IPS-11a (cell line): ENCODE results near the gene SCN3A.

Experiments
- H3K4me3 ChIP-seq: one replicate; pipeline ENCODE4 v1.5.1; 2013; ENCODE audit warnings: low read depth, low read length, control low read depth

SCN3A gene

DNA sequence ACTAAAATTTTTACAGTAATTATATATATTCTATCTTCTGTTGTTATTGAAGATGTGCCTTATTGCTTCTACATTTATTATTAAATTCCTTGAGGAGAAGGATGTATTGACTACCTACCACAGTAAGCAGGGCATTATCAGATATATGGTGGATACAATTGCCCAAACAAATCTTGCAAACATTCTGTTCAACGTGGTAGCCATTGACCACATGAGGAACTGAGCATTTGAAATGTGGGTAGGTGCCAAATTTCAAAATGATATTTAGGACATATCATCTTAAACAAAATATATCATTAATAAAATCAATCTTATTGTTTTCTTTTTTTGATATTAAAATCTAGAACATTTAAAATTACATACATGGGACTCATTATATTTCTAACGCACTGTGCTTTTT, 11.1 kb downstream of the SCN3A start:
- H3K4me3 ChIP-seq: no peak overlapping the region

DNA sequence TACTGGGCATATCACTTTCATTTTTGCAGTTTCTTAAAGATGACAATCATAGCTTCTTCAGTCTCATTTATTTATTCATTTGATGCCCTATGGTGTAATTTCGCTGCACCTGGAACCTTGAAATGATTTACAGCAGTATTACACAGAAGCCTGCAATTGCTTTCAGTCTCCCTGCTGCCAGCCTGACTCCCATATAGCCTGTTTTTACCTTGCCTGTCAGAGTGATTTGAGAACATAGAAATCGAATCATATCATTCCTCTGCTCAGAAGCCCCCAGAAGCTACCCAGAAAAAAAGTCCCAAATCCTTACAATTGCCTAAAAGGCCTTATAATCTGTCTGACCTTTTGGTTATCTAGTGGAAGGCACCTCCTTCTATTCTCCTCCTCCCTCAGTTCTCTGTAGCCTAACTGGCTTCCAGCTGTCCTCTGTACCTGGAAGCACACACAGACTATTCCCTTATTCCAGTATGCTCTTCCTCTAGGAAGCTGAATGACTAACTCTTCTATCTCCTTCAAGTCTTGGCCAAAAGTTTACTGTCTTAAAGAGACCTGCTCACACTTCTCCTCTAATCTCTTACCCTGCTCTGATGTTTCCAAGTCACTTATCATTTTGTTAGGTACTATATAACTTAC, 12.6 kb downstream of the SCN3A start:
- no peak overlapping the region for H3K4me3 ChIP-seq

DNA sequence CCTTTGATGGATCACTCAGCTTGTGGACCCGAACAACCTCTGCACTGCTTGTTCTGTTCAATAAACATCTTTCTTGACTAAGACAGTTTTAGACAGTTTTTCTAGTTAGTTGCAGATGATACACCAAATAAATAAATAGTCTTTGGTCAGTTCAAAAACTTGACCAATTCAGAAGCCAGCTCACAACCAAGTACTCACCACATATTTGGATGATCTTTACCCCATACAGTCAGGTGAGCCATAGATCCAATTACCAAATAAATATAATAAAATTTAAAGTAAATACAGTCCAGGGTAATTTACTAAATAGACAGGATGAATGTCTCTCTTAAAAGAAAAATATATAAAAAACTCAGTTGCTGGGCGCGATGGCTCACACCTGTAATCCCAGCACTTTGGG, 18.2 kb downstream of the SCN3A start:
- H3K4me3 ChIP-seq: no peak overlapping the region

DNA sequence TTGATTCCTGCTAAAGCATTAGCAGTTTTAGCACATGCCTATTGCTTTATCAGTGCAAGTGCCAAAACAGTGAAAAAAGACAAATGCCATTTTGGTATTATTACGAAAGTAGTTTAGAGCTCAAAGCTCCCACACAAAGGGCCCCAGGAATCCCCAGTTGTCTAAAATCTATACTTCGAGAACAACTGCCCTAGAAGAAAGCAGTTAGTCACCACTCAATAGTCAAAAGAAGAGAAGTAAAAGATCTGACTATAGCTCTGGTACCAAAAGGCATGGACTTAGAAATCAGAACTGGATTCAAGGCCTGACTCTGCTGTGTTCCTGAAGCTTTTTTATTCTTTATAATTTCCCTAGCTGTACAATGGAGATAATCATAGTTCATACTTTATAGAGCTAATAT, 21.8 kb downstream of the SCN3A start:
- no peak overlapping the region for H3K4me3 ChIP-seq

DNA sequence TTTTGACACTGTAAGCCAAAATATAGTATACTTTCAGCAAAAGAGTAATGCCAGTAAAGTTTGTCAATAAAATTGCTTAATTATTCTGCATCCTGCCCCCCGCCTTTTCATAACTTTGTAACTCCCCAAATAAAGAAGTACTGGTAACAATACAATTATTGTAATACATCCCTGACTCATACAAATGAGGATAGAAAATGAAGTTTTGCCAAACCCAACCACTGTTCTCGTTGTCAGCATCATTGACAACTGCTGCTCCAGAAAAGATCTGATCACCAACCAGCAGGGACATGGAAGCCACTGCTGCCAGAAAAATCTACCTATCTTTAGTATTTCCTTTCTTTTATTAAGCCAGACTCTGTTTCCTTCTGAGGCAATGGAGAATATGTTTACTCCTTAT, 27.1 kb downstream of the SCN3A start:
- no peak overlapping the region for H3K4me3 ChIP-seq

DNA sequence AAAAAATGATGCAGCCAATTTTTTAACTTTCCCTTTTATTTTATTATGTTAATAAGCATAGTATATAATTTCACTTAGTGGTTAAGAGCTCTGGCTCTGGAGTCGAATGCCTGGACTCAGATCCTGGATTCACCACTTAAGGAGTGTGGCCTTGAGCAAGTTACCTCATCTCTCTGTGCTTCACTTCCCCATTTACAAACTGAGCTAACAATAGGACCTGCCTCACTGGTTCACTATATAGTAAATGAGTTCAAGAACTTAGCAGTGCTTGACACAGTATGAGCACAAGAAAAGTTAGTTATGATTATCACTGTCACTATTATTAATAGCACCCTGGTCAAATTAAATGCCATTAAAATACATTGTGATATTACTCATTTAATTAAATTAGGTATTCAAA, 30.6 kb downstream of the SCN3A start:
- H3K4me3 ChIP-seq: no peak overlapping the region

DNA sequence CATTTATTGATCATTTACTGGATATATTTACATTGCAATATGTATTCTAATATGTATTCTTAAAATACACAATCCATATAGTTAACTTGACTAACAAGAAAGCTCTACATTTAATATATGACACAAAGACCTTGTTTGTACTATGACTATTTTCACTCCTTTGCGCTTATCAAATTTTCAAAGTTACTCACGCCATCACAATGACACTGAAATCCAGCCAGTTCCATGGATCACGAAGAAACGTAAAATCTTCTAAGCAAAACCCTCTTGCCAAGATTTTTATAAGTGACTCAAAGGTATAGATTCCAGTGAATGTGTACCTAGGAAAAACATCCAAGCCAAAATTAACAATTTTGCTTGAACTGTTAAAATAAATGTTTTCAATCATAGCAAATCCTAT, 39.6 kb downstream of the SCN3A start:
- H3K4me3 ChIP-seq: no peak overlapping the region

DNA sequence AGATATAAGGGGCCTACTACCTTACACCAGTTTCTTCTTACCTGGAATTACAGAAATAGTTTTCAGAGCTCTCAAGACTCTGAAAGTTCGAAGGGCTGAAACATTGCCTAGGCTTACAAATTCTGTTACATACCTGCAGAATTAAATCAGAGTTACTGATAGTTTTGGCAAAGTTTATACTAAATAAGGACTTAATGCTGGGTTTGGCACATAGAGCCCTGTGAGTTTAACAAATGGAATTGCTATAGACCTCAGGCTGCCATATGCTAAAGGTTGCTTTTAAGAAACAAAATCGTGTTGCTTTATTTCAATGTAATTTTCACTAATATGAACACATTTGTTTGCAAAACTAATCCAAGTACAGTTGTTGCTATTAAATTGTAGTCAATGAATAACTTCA, 40.1 kb downstream of the SCN3A start:
- H3K4me3 ChIP-seq: no peak overlapping the region

DNA sequence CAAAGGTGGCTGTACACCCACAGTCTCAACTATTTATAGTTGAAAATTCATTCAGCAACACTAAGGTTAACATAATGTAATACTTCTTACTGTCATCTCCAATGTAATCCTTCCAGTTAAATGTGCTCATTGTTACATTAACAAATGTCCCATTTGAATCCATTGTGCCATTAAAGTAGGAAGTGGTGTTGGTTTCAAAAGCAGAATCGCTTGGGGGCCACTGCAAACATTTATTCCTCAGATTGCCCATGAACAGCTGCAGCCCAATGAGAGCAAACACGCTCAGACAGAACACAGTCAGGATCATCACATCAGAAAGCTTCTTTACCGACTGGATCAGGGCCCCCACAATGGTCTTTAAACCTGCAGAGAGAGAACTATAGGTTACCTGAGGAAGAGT, 41.4 kb downstream of the SCN3A start:
- no peak overlapping the region for H3K4me3 ChIP-seq

DNA sequence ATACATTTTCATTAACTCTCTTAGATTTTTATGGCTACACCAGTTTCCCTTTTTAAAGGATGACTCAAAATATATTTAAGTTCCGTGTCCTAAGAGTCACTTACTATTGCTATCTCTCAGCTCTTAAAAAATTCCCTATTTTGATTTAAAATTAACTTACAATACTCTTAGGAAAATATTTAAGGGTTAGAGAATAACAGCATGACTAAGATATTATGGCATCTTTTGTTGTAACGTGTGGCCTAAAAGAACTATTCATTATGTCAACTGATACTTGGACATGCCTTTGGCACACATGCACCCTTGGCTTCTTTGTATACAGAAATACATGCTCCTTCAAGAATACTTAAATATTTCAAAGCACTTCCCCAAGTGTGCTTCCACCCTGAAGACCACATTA, 42.3 kb downstream of the SCN3A start:
- no peak overlapping the region for H3K4me3 ChIP-seq

DNA sequence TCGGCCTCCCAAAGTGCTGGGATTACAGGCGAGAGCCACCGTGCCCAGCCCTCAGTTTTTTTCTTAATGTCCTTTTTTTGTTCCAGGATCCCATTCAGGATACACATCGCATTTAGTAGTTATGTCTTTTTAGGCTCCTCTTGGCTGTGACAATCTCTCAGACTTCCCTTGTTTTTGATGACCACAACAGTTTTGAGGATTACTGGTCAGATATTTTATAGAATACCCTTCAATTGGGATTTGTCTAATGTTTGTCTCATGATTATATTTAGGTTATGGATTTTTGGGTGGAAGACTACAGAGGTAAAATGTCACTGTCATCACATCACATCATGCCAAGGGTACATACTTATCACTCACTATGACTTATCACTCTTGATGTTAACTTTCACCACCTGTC, 46.7 kb downstream of the SCN3A start:
- no peak overlapping the region for H3K4me3 ChIP-seq

DNA sequence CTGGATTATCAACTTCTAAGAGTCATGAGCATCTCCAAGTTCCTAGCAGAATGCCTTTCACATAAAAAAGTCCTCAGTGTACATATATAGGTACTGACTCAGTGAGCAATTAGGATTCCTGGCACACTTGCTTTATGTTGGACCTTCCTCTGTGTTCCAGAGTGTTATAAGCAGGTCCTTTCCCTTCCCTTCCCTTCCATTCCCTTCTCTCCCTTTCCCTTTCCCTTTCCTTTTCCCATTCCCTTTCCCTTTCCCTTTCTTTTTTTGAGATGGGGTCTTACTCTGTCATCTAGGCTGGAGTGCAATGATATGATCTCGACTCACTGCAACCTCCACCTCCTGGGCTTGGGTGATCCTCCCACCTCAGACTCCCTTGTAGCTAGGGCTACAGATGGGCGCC, 48.7 kb downstream of the SCN3A start:
- H3K4me3 ChIP-seq: no peak overlapping the region

DNA sequence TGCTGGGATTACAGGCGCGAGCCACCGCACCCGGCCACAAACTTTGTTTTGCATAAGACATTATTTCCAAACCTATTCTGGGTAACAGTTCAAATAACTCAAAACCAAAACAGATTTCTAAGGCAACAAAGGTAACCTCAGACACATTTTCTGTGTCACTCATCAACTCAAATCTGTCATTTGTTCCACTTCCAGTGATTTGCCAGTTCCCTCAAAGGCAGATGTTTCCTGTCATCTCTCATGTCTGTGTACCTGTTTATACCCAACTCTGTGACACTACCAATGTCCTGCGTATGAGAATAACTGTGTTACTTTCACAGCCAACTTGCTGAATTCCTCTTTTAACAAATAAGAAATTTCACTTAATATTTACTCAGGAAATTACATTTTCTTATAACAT, 54.4 kb downstream of the SCN3A start:
- H3K4me3 ChIP-seq: no peak overlapping the region

DNA sequence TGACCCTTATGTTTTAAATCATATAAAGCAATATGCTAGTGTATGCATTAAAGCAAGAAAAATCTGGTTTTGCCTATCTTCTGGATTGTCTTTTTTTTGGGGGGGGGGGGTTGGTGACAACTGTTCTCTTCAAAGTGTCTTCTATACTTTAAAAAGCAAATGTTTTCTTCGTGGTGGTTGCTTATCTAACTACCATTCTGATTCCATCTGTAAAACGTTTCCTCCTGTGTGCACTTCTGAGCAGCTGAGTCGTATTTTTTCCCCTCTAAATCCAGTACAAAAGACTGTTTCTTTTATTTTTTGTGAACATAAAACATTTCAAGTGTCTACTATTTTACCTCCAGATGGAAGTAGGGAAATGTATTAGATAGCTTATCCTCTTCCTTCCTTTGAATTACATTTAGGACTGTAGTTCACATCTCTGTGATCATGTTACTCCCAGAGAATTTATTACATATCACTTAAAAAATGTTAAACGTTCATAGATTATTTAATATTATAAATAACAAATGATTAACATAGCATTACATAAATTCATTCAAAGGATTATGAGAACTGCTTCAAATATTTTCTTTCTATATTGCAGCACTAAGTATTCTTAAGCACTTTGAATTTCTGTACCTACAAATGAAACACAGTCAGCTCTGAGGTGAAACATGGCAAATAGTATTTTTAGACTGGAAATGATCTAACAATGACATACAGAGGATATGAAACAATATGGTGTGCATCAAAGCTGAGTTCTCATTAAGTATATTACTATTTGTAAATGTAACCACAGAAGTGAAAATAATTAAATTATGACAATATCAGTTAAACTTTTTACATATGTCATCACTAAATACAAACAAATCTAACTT, 56.4 kb downstream of the SCN3A start:
- H3K4me3 ChIP-seq: no peak overlapping the region

DNA sequence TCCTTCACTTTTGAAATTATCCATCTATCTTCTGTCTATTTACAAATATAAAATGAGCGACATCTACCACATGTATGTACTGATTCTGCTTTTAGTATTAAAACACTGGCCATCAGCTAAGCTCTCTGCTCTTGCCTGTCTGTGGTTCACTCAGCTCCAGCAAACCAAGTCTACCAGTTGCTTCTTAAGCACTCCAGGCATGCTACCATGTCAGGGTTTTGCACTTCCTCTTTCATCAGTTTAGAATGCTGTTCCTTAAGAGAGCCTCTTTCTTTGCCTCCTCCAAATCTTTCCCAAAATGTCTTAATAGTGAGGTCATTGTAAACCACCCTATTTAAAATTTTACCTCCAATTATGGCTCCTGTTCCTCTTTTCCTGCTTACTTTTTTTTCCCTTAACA, 59.5 kb downstream of the SCN3A start:
- H3K4me3 ChIP-seq: no peak overlapping the region

DNA sequence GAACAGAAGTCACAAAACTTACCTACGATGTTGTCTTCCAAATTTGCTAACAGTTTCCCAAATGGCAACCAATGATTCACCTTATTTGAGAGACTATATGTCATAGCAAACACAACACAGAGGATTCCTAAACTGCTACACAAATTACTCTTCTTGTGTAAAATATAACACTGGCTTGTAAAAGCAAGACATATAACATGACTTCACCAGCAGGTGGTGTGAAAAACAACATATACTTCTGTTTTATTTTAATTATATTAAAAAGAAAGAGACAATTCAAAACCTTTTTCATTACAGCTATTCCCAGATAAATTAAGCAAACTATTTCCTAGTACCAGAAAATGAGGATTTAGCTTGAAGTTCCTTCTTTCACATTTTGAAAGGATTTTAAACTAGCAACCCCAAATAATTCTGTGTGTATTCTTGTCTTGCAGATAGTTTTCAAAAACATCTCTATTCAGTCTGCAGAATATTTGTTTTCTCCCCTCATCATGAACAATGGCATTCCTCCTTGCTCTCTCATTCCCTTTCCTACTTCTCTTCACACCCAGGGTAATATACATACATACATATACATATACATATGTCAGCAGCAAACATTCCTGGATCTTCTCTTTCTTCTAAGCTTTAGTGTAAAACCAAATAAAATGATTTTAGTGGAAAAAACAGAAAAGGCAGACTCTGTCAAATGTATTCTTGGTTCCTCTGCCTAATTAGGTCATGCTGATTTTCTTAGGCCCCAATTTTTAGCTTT, 62.1 kb downstream of the SCN3A start:
- H3K4me3 ChIP-seq: no peak overlapping the region

DNA sequence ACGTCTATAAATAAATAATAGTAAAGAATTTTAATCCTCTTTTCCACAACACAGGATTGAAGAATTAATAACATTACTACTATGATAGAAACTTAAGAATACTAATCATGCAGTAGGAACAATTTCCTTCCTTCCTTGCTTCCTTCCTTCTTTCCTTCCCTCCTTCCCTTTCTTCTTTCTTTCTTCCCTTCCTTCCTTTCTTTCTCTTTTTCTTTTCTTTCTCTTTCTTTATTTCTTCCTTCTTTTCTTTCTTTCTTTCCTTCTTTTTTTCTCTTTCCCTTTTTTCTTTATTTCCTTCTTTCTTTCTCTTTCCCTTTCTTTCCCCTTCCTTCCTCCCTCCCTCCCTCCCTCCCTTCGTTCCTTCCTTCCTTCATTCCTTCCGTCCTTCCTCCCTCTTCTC, 77.6 kb downstream of the SCN3A start:
- no peak overlapping the region for H3K4me3 ChIP-seq

DNA sequence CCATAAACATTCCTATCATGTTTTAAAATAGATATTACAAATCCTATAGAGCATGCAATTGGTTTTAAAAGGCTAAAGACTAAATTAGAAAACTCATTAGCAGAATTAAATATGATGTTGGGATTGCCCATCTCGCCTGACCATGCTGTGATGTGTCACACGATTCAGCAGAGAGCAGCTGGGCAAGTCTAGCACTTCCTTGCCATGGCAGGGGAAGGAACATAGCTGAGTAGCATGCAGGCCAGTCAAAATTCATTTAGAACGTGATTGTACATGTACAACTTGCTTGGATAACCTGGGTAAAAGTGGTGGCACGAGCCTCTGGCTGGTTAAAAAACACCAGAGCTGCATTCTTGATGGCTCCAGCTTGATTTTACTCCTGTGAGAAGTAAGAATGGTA, 81.3 kb downstream of the SCN3A start:
- H3K4me3 ChIP-seq: no peak overlapping the region

DNA sequence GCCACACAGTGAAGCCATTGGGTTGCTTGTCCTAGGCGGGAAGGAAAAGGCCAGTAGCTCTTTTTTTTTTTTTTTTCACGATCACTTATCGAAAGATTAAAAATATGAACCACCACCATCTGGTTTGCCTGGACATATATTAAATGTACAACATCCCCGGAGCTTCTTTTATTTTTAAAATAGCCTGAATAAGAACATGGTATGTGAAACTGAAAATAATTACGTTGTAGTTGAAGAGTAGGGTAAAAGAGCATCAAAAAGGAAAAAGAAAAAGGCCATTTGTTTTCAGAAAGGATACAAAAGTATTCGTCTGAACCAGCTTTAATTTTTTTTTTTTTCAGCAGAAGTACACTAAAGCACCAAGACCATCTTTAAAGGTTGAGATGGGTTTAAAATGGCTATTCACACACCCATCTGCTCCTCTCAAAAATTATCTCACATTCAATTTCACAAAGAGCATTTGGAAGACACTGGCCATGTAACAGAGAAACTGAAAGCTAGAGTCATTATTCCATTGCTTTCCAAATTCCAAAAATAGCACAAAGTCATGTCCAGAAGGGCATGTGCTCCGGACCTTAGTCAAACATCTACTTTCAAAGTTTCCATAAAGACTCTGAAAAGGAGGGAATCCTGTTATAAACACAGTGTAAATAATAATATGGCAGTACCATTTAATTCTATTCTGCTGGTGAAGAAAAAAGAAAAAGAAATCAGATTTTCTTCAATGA, 82.9 kb downstream of the SCN3A start:
- no peak overlapping the region for H3K4me3 ChIP-seq

DNA sequence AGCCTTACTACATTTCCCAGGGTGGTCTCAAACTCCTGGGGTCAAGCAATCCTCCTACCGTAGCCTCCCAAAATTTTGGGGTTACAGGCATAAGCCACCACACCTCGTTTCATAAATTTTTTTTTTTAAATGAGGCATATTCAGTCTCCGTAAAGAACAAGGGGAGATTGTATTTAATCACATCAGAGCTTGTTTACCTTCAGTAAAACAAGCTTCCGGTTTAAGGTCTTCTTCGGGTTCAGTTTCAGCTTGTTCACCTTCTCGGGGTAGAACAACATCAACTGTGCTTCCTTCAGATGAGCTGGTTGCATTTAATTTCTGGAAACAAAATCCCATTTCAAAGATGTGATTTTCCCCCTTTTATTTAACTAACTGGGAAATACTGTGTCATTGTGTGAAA, 88.6 kb downstream of the SCN3A start:
- no peak overlapping the region for H3K4me3 ChIP-seq

DNA sequence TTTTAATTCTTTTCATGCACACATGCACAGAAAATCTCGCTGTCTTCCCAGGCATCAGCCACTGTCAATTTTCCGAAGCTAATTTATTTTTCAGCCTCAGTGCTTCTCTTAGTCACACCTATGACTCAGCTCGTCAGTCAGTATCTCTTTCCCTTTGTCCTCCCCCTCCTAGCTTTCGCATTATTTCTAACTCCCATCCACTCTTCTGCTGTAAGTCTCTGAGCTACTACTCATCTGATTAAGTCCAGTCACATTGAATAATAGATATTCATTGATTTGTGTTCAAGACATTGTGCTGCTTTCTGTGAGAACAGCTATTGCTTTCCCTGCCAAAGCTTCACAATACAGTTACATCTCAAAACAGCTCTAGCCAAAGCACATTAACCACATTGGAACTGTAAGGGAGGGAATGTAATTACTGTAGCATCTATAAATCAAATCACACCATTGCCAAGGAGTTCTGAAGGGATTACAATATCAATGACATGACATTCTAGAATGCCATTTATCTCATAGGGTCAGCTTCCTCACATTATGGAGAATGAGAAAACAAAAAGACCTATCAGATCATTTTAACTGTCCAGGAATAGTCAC, 89.4 kb downstream of the SCN3A start:
- H3K4me3 ChIP-seq: no peak overlapping the region
